Loucy (cell line): ENCODE measurements around the gene EBF3.

Source experiments
- CTCF ChIP-seq: fragments of 200-600 bp; sonication (generic); conservative IDR thresholded peaks from 2 replicates; pipeline ENCODE4 v1.5.1; 2014; ENCODE audit warnings: mild to moderate bottlenecking, antibody characterized with exemption, low read length
- EZH2phosphoT487 ChIP-seq: fragments of 200-600 bp; IDR thresholded peaks from 2 replicates; pipeline ENCODE4 v1.6.1; 2018; ENCODE audit warnings: antibody characterized with exemption, mild to moderate bottlenecking, moderate library complexity, borderline replicate concordance

GRCh38 chr10:129888784-129889616 is 75.1 kb downstream of the EBF3 start:
- TF ChIP-seq CTCF (peak; percentile 71), EZH2phosphoT487 (no peak)
